HepG2 (cell line): ENCODE results near the gene SRSF2. TPM values are rescaled to one million over a fixed set of nuclear protein-coding genes. Genes with fewer than 3 reads are reported as not detected.

Experiments used
- ELF3 ChIP-seq: IDR thresholded peaks from 2 replicates; pipeline ENCODE4 v1.6.1; 2016; ENCODE audit warnings: missing genetic modification reagents, missing compliant biosample characterization
- FLYWCH1 ChIP-seq: sonication (generic); formaldehyde crosslinking; IDR thresholded peaks from 2 replicates; pipeline ENCODE4 v1.8.1; 2023; ENCODE audit warnings: mild to moderate bottlenecking, missing genetic modification reagents
- NAIF1 ChIP-seq: sonication (generic); formaldehyde crosslinking; IDR thresholded peaks from 2 replicates; pipeline ENCODE4 v1.5.0; 2020; ENCODE audit warnings: mild to moderate bottlenecking, missing genetic modification reagents, borderline replicate concordance
- NFYC ChIP-seq: IDR thresholded peaks from 2 replicates; pipeline ENCODE4 v1.6.1; 2016; ENCODE audit warnings: missing genetic modification reagents, missing compliant biosample characterization
- ONECUT2 ChIP-seq: sonication (generic); formaldehyde crosslinking; IDR thresholded peaks from 2 replicates; pipeline ENCODE4 v1.4.0; 2020; ENCODE audit warnings: missing genetic modification reagents
- STAG1 ChIP-seq: sonication (generic); formaldehyde crosslinking; IDR thresholded peaks from 2 replicates; pipeline ENCODE4 v1.4.0; 2020; ENCODE audit warnings: missing genetic modification reagents
- TCF12 ChIP-seq, 2 experiments: fragments of 450-650 bp in 1 of 2; sonication (generic) in 1 of 2; formaldehyde crosslinking in 1 of 2; IDR thresholded peaks; 2 replicates each; pipeline versions ENCODE4 v1.6.1 to v1.8.0; 2017 to 2022; ENCODE audit warnings: antibody characterized with exemption in 1 of 2, mild to moderate bottlenecking in 1 of 2, missing genetic modification reagents in 1 of 2, moderate library complexity in 1 of 2
- ZNF253 ChIP-seq: sonication (generic); formaldehyde crosslinking; IDR thresholded peaks from 2 replicates; pipeline ENCODE4 v1.8.0; 2022; ENCODE audit warnings: mild to moderate bottlenecking, missing genetic modification reagents, borderline replicate concordance
- ZNF256 ChIP-seq: sonication (generic); formaldehyde crosslinking; conservative IDR thresholded peaks from 2 replicates; pipeline ENCODE4 v1.4.0; 2020; ENCODE audit warnings: missing genetic modification reagents
- ZNF552 ChIP-seq: sonication (generic); formaldehyde crosslinking; IDR thresholded peaks from 2 replicates; pipeline ENCODE4 v1.9.0; 2022; ENCODE audit warnings: missing genetic modification reagents, mild to moderate bottlenecking, borderline replicate concordance
- ZNF878 ChIP-seq: sonication (generic); formaldehyde crosslinking; IDR thresholded peaks from 2 replicates; pipeline ENCODE4 v1.8.1; 2023; ENCODE audit warnings: mild to moderate bottlenecking, missing genetic modification reagents, moderate library complexity
- ZSCAN21 ChIP-seq: sonication (generic); formaldehyde crosslinking; IDR thresholded peaks from 2 replicates; pipeline ENCODE4 v1.8.0; 2022; ENCODE audit warnings: mild to moderate bottlenecking, missing genetic modification reagents, moderate library complexity, borderline replicate concordance
- polyA plus RNA-seq, 8 experiments: library from polyadenylated mRNA; depleted of rRNA in 3 of 8; stranded (reverse) in 7 of 8; unstranded in 1 of 8; fragments of >200 nt; fragmentation: Illumina TruSeq in 4 of 8; extraction: Trizol in 4 of 8; gene quantifications; 2 replicates each; pipeline versions ENCODE4 v1.2.1 to v1.2.3, GENCODE V29; 2011 to 2016; ENCODE audit warnings: low read depth in 4 of 8, missing spikeins in 1 of 8, mixed read lengths in 1 of 8; ENCODE audit not compliant: insufficient read depth in 1 of 8
- total RNA-seq, 5 experiments: library from RNA; depleted of rRNA; stranded (reverse); fragments of >200 nt; fragmentation: Illumina TruSeq; extraction: Trizol; gene quantifications; 2 replicates each; pipeline ENCODE4 v1.2.3, GENCODE V29; 2016; ENCODE audit warnings: low read depth in 1 of 5
- TF ChIP-seq, protein P1 (sequence below): IDR thresholded peaks from 2 replicates; pipeline ENCODE4 v1.6.1; 2016; ENCODE audit warnings: missing compliant biosample characterization, missing genetic modification reagents, borderline replicate concordance
- TF ChIP-seq, protein P2 (sequence below): sonication (generic); formaldehyde crosslinking; IDR thresholded peaks from 2 replicates; pipeline ENCODE4 v1.4.0; 2020; ENCODE audit warnings: mild to moderate bottlenecking, missing genetic modification reagents
- TF ChIP-seq, protein P3 (sequence below): sonication (generic); formaldehyde crosslinking; IDR thresholded peaks from 2 replicates; pipeline ENCODE4 v1.4.0; 2020; ENCODE audit warnings: mild to moderate bottlenecking, missing genetic modification reagents
- TF ChIP-seq, protein P4 (sequence below): IDR thresholded peaks from 2 replicates; pipeline ENCODE4 v1.6.1; 2016; ENCODE audit warnings: missing genetic modification reagents, missing compliant biosample characterization
- TF ChIP-seq, protein P5 (sequence below): sonication (generic); formaldehyde crosslinking; IDR thresholded peaks from 2 replicates; pipeline ENCODE4 v1.4.0; 2020; ENCODE audit warnings: missing genetic modification reagents, borderline replicate concordance
- TF ChIP-seq, protein P6 (sequence below): sonication (generic); formaldehyde crosslinking; IDR thresholded peaks from 2 replicates; pipeline ENCODE4 v1.4.0; 2020; ENCODE audit warnings: missing genetic modification reagents, borderline replicate concordance

SRSF2 gene
- total and polyA plus RNA-seq, 2 of the 13 experiments (the other 11 are each of a cell fraction or from before 2014, with no cell fraction given), result 306 to 319 TPM

DNA sequence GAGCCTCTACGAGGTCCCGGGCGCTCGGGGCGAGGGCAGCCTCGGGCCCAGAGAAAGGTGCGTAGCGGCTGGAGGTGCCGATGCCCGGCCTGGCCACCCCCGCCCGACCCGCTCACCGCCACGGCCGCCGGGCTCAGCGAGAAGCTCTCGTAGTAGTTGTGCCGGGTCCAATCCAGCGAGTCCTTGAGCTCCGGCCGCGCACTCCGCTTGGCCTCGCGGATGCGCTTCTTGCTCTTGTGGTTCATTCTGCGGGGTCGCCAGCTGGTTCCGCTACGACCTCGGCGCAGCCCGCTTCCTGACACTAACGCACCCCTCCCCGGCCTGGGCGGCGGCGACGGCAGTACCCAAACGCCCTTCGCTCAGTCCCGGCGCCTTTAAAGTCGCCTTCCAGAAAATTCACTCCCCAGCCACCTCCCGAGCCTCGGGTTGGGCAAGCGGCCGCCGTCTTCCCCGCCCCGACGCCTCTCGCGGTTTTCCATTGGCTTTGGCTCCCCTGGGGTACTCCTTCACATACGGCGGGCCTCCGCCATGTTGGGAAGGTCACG, 10.8 kb downstream of the SRSF2 start, which contains the start of gene JMJD6 (continued):
- no peak for TF ChIP-seq ZNF878 (CRISPR knock-in tag)
- TF ChIP-seq ZNF552 (CRISPR knock-in tag), result 0 out of 2 replicates have a peak, but pooled peaks have one; percentile 60
- TF ChIP-seq, protein P1, sequence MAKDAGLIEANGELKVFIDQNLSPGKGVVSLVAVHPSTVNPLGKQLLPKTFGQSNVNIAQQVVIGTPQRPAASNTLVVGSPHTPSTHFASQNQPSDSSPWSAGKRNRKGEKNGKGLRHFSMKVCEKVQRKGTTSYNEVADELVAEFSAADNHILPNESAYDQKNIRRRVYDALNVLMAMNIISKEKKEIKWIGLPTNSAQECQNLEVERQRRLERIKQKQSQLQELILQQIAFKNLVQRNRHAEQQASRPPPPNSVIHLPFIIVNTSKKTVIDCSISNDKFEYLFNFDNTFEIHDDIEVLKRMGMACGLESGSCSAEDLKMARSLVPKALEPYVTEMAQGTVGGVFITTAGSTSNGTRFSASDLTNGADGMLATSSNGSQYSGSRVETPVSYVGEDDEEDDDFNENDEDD (CRISPR knock-in tag), result peak; percentile 48
- TF ChIP-seq, protein P2, sequence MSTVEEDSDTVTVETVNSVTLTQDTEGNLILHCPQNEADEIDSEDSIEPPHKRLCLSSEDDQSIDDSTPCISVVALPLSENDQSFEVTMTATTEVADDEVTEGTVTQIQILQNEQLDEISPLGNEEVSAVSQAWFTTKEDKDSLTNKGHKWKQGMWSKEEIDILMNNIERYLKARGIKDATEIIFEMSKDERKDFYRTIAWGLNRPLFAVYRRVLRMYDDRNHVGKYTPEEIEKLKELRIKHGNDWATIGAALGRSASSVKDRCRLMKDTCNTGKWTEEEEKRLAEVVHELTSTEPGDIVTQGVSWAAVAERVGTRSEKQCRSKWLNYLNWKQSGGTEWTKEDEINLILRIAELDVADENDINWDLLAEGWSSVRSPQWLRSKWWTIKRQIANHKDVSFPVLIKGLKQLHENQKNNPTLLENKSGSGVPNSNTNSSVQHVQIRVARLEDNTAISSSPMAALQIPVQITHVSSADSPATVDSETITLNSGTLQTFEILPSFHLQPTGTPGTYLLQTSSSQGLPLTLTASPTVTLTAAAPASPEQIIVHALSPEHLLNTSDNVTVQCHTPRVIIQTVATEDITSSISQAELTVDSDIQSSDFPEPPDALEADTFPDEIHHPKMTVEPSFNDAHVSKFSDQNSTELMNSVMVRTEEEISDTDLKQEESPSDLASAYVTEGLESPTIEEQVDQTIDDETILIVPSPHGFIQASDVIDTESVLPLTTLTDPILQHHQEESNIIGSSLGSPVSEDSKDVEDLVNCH, result no peak
- TF ChIP-seq, protein P3, sequence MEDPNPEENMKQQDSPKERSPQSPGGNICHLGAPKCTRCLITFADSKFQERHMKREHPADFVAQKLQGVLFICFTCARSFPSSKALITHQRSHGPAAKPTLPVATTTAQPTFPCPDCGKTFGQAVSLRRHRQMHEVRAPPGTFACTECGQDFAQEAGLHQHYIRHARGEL (CRISPR knock-in tag), result 0 out of 2 replicates have a peak, but pooled peaks have one; percentile 20
- TF ChIP-seq FLYWCH1 (CRISPR knock-in tag), result no peak
- TF ChIP-seq, protein P4, sequence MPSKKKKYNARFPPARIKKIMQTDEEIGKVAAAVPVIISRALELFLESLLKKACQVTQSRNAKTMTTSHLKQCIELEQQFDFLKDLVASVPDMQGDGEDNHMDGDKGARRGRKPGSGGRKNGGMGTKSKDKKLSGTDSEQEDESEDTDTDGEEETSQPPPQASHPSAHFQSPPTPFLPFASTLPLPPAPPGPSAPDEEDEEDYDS (CRISPR knock-in tag), result peak; percentile 95
- TF ChIP-seq TCF12 (IDR thresholded peaks at IDR 0.05), result no peak
- TF ChIP-seq TCF12 (CRISPR knock-in tag; IDR thresholded peaks at IDR 0.05), result 0 out of 2 replicates have a peak, but pooled peaks have one; percentile 73
- TF ChIP-seq, protein P5, sequence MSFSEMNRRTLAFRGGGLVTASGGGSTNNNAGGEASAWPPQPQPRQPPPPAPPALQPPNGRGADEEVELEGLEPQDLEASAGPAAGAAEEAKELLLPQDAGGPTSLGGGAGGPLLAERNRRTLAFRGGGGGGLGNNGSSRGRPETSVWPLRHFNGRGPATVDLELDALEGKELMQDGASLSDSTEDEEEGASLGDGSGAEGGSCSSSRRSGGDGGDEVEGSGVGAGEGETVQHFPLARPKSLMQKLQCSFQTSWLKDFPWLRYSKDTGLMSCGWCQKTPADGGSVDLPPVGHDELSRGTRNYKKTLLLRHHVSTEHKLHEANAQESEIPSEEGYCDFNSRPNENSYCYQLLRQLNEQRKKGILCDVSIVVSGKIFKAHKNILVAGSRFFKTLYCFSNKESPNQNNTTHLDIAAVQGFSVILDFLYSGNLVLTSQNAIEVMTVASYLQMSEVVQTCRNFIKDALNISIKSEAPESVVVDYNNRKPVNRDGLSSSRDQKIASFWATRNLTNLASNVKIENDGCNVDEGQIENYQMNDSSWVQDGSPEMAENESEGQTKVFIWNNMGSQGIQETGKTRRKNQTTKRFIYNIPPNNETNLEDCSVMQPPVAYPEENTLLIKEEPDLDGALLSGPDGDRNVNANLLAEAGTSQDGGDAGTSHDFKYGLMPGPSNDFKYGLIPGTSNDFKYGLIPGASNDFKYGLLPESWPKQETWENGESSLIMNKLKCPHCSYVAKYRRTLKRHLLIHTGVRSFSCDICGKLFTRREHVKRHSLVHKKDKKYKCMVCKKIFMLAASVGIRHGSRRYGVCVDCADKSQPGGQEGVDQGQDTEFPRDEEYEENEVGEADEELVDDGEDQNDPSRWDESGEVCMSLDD (CRISPR knock-in tag), result peak; percentile 22; the same call in 1 of the 2 replicates
- peak; percentile 87 for TF ChIP-seq ZSCAN21 (CRISPR knock-in tag)
- TF ChIP-seq, protein P6, sequence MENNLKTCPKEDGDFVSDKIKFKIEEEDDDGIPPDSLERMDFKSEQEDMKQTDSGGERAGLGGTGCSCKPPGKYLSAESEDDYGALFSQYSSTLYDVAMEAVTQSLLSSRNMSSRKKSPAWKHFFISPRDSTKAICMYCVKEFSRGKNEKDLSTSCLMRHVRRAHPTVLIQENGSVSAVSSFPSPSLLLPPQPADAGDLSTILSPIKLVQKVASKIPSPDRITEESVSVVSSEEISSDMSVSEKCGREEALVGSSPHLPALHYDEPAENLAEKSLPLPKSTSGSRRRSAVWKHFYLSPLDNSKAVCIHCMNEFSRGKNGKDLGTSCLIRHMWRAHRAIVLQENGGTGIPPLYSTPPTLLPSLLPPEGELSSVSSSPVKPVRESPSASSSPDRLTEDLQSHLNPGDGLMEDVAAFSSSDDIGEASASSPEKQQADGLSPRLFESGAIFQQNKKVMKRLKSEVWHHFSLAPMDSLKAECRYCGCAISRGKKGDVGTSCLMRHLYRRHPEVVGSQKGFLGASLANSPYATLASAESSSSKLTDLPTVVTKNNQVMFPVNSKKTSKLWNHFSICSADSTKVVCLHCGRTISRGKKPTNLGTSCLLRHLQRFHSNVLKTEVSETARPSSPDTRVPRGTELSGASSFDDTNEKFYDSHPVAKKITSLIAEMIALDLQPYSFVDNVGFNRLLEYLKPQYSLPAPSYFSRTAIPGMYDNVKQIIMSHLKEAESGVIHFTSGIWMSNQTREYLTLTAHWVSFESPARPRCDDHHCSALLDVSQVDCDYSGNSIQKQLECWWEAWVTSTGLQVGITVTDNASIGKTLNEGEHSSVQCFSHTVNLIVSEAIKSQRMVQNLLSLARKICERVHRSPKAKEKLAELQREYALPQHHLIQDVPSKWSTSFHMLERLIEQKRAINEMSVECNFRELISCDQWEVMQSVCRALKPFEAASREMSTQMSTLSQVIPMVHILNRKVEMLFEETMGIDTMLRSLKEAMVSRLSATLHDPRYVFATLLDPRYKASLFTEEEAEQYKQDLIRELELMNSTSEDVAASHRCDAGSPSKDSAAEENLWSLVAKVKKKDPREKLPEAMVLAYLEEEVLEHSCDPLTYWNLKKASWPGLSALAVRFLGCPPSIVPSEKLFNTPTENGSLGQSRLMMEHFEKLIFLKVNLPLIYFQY (CRISPR knock-in tag), result peak; percentile 51; the same call in 1 of the 2 replicates
- no peak; the same call in 1 of the 2 replicates for TF ChIP-seq ZNF253 (CRISPR knock-in tag)
- TF ChIP-seq ELF3, result peak; percentile 57
- peak; percentile 90 for TF ChIP-seq NFYC (CRISPR knock-in tag)
- TF ChIP-seq NAIF1 (CRISPR knock-in tag), result peak; percentile 98
- TF ChIP-seq ONECUT2 (CRISPR knock-in tag), result no peak
- TF ChIP-seq ZNF256 (CRISPR knock-in tag), result no peak
- 0 out of 2 replicates have a peak, but pooled peaks have one; percentile 1 for TF ChIP-seq STAG1 (CRISPR knock-in tag)
